Calu3 (cell line): ENCODE results near the gene DCAF6. TPM values are rescaled to one million over a fixed set of nuclear protein-coding genes. Genes with fewer than 3 reads are reported as not detected.

ENCODE experiments used
- BruUV-seq: library from RNA; stranded (reverse); fragments of 400-500 nt; replicated peaks from 2 replicates; lab custom pipeline; 2021; lab: Mats Ljungman, UMichigan
- CTCF ChIA-PET: fragments of 300-600 bp; sonication (Branson Sonifier 250); formaldehyde crosslinking; loops from one replicate; lab custom pipeline; 2022; ENCODE audit warnings: antibody characterized with exemption; lab: Charles Lee
- DNase-seq: peaks from one replicate; pipeline ENCODE4 v3.0.0; 2022
- H3K27ac Mint-ChIP-seq: one replicate; pipeline ENCODE4 v1.8.0; 2022; ENCODE audit warnings: mixed read lengths; ENCODE audit not compliant: unreplicated experiment
- H3K27me3 Mint-ChIP-seq: one replicate; pipeline ENCODE4 v1.8.0; 2022; ENCODE audit warnings: mixed read lengths; ENCODE audit not compliant: unreplicated experiment
- H3K36me3 Mint-ChIP-seq: one replicate; pipeline ENCODE4 v1.8.0; 2022; ENCODE audit warnings: mild to moderate bottlenecking, moderate library complexity, mixed read lengths; ENCODE audit not compliant: insufficient read depth, unreplicated experiment
- H3K4me1 Mint-ChIP-seq: one replicate; pipeline ENCODE4 v1.8.0; 2022; ENCODE audit warnings: mild to moderate bottlenecking, low read depth, mixed read lengths; ENCODE audit not compliant: unreplicated experiment
- H3K4me3 Mint-ChIP-seq: one replicate; pipeline ENCODE4 v1.8.0; 2022; ENCODE audit warnings: mild to moderate bottlenecking, low read depth, moderate library complexity, mixed read lengths; ENCODE audit not compliant: unreplicated experiment
- H3K9me3 Mint-ChIP-seq: one replicate; pipeline ENCODE4 v1.8.0; 2022; ENCODE audit warnings: low read depth, mixed read lengths; ENCODE audit not compliant: unreplicated experiment
- intact Hi-C: fragments of 100-400 bp; cut with micrococcal nuclease; formaldehyde crosslinking; loops from one replicate; pipeline ENCODE4 v1.10.0; 2022; ENCODE audit not compliant: unreplicated experiment
- total RNA-seq: library from RNA; stranded (reverse); gene quantifications from 2 replicates; pipeline ENCODE4 v1.2.3, GENCODE V29; 2022
- TF ChIP-seq, protein P1 (sequence below): fragments of 200-600 bp; IDR thresholded peaks from one replicate; pipeline ENCODE4 v1.8.0; 2022; ENCODE audit warnings: antibody characterized with exemption; ENCODE audit not compliant: unreplicated experiment

Gene DCAF6
- total RNA-seq, 1 experiment from 2014 or later = 64.0 TPM

DNA sequence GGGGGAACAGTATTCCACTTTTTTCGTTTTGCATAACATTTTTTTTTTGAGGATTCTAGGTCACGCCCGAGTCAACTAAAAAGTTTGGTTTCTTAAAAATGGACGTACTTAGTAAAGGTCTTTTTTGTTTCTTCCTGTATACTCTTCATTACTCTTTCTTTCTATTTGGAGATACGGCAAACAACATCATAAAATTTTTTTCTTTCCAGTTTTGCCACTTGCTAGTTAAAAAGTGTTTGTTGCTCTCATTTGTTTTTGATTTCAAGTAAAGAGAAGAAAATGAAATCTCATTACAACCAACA, 1.2 kb downstream of the DCAF6 start:
- peaks cover 50% of the 10 kb centered on the region for H3K36me3 Mint-ChIP-seq
- no peak for DNase-seq
- H3K27me3 Mint-ChIP-seq = no peaks in the 10 kb centered on the region
- intact Hi-C loops = loop anchor here (5.0 kb wide), 1 partner anchor 215 kb away; the partner anchor contains the start of gene MPZL1
- CTCF ChIA-PET = interaction anchor here (0.6 to 2.8 kb wide), 2 partner anchors 8 to 222 kb away, joined by 5 to 14 read pairs; no protein-coding TSS in a partner anchor
- BruUV-seq = no TSS peak
- TF ChIP-seq, protein P1, sequence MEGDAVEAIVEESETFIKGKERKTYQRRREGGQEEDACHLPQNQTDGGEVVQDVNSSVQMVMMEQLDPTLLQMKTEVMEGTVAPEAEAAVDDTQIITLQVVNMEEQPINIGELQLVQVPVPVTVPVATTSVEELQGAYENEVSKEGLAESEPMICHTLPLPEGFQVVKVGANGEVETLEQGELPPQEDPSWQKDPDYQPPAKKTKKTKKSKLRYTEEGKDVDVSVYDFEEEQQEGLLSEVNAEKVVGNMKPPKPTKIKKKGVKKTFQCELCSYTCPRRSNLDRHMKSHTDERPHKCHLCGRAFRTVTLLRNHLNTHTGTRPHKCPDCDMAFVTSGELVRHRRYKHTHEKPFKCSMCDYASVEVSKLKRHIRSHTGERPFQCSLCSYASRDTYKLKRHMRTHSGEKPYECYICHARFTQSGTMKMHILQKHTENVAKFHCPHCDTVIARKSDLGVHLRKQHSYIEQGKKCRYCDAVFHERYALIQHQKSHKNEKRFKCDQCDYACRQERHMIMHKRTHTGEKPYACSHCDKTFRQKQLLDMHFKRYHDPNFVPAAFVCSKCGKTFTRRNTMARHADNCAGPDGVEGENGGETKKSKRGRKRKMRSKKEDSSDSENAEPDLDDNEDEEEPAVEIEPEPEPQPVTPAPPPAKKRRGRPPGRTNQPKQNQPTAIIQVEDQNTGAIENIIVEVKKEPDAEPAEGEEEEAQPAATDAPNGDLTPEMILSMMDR = no peak
- H3K9me3 Mint-ChIP-seq = no peaks in the 10 kb centered on the region
- peak overlapping the region; percentile 91 for H3K4me3 Mint-ChIP-seq
- peaks cover 25% of the 10 kb centered on the region for H3K4me1 Mint-ChIP-seq
- peak overlapping the region; percentile 97 for H3K27ac Mint-ChIP-seq

DNA sequence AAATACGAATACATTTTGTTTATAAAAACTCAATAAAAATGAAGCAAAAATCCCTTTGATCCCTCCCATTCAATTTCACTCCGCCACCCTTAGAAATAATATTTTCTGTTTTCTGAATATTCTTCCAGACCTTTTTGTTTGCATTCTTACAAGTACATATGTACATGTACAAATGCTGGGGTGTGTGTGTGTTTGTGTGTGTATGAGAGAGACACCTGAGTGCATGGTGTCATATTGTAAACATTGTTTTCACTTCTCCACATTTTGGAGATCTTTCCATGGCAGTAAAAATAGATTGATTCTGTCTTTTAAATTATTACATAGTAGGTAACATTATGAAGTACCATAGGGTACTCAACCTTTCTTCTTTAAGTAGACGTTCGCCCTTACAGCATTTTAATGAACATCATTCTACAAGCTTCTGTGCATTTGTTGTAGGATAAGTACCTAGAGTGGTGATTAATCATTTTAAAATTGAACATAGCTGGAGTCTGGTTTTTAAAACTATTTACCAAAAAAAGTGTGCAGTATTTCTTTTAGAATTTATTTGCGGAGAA, 1.7 kb downstream of the DCAF6 start:
- Mint-ChIP-seq H3K27ac (peak overlapping the region; percentile 97), H3K9me3 (no peaks in the 10 kb centered on the region), H3K4me3 (peak overlapping the region; percentile 91), H3K4me1 (peaks cover 20% of the 10 kb centered on the region), H3K27me3 (no peaks in the 10 kb centered on the region), H3K36me3 (peaks cover 50% of the 10 kb centered on the region)
- BruUV-seq = TSS peak; percentile 46
- no peak for DNase-seq
- CTCF ChIA-PET = no interaction called here
- intact Hi-C loops = loop anchor here (5.0 kb wide), 1 partner anchor 216 kb away; the partner anchor contains the start of gene MPZL1
- TF ChIP-seq, protein P1 = no peak

DNA sequence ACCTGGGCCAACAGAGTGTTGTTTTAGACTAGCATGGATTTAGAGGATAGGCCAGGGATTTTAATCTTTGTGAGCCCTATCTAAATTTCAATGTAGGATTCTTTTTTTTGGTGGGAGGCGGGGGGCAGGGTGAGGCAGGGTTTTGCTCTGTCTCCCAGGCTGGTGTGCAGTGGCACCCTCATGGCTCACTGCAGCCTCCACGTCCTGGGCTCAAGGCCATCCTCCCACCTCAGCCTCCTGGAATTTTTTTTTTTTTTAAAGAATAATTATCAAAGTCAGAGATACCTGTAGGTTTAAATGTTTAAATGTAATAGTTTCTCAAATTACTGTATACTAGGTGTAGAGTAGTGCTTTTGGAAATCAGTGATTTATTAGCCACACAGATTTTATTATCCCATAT, 3.8 kb downstream of the DCAF6 start:
- Mint-ChIP-seq H3K27ac (no peak overlapping the region), H3K4me1 (peaks cover 17% of the 10 kb centered on the region), H3K9me3 (no peaks in the 10 kb centered on the region), H3K36me3 (peaks cover 38% of the 10 kb centered on the region), H3K27me3 (no peaks in the 10 kb centered on the region), H3K4me3 (no peak overlapping the region)
- CTCF ChIA-PET = no interaction called here
- BruUV-seq = no TSS peak
- intact Hi-C loops = no loop called here
- no peak for DNase-seq
- TF ChIP-seq, protein P1 = no peak

DNA sequence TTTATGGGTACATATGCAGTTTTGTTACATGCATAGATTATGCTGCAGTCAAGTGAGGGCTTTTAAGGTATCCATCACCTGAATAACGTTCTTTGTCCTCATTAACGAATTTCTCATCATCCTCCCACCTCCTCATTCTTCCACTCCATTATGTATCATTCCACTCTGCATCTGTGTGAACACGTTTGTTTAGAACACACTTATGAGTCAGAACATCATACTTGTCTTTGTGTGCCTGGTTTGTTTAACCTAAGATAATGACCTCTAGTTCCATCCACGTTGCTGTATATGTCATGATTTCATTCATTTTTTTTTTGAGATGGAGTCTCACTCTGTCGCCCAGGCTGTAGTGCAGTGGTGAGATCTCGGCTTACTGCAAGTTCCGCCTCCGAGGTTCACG, 7.1 kb downstream of the DCAF6 start:
- Mint-ChIP-seq H3K27me3 (no peaks in the 10 kb centered on the region), H3K4me3 (no peak overlapping the region)
- CTCF ChIA-PET = no interaction called here

More for the DNA sequence above, 7.1 kb downstream of the DCAF6 start:
- TF ChIP-seq, protein P1 = no peak
- intact Hi-C loops = no loop called here
- no peak for DNase-seq
- H3K9me3 Mint-ChIP-seq = no peaks in the 10 kb centered on the region
- peaks cover 38% of the 10 kb centered on the region for H3K4me1 Mint-ChIP-seq
- peaks cover 6% of the 10 kb centered on the region for H3K36me3 Mint-ChIP-seq
- no peak overlapping the region for H3K27ac Mint-ChIP-seq
- no TSS peak for BruUV-seq
